NCI-H524 treated with DMSO at 0.1 percent for 48 hours (cell line): Measurements from ENCODE around the gene FARP2.
"Not testable (repeated sequence)": the region's sequence is repeated elsewhere in the genome, so short reads cannot be mapped to it uniquely, and the experiment has no call there.

Experiments used
- DNase-seq: peaks from one replicate; lab custom pipeline; 2025; lab: John Stamatoyannopoulos, UW

Gene FARP2

GRCh38 chr2:241501551-241501950, 145.5 kb downstream of the FARP2 start:
- no peak for DNase-seq

GRCh38 chr2:241502281-241502680, 146.2 kb downstream of the FARP2 start:
- no peak for DNase-seq

DNA sequence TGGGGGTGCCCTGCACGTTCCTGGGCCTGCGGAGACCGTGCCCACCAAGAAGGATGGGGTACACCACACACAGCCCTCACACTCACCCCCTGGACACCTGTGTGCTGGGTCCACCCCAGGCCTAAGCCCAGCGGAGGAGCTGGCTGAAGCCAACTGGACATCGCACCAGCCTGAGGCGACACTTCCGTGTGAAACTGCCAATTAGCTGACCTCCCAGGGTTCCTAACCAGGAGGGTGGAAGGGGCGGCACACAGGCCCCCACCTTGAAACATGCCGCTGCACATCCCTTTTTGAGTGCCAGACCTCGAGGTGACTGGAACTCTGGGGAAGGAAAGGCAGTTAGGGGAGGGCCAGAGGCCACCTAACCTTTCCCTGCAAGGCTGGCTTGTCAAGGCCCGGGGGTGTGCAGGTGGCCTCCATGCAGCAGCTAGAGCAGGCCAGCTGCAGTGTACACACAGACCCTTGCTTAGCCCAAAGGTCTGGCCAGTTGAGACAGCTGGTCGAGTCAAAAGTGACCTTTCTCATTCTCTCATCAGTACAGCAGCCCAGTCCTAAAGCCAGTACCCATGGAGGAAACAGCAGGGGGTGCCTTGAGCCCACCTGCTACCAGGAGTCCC, 147.8 kb downstream of the FARP2 start:
- DNase-seq = no peak

GRCh38 chr2:241505086-241505780, 149.1 kb downstream of the FARP2 start:
- DNase-seq = no peak

DNA sequence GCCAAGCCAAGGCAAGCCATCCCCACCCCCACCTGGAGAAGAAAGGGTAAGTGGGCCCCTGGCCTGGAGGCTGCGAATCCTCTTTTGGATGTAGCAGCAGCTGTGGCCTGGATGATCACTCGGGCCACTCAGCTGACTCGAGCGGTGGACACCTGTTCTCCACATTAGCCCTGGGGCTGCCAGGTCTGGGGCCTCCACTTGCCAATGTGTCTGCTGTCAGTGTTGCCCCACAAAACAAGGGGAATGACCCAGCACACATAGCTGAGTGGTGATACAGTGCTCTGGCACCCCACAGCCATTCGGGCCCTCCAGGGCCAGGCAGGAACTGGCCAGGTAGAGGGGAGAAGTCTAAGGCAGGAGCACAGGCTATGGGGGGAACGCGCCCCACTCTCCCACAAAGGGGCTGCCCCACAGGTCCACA, 149.7 kb downstream of the FARP2 start:
- DNase-seq = no peak

DNA sequence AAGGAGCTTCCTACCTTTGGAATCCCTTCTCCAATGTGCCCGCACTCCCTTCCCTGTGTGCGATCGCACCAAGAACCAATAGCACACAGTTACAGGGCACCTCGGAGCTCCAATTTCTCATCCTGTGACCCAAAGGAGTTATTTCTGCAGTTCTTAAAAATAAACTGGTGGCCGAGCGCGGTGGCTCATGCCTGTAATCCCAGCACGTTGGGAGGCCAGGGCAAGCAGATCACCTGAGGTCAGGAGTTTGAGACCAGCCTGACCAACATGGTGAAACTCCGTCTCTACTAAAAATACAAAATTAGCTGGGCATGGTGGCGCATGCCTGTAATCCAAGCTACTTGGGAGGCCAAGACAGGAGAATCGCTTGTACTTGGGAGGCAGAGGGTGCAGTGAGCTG, 150.2 kb downstream of the FARP2 start:
- DNase-seq = not testable (repeated sequence)

DNA sequence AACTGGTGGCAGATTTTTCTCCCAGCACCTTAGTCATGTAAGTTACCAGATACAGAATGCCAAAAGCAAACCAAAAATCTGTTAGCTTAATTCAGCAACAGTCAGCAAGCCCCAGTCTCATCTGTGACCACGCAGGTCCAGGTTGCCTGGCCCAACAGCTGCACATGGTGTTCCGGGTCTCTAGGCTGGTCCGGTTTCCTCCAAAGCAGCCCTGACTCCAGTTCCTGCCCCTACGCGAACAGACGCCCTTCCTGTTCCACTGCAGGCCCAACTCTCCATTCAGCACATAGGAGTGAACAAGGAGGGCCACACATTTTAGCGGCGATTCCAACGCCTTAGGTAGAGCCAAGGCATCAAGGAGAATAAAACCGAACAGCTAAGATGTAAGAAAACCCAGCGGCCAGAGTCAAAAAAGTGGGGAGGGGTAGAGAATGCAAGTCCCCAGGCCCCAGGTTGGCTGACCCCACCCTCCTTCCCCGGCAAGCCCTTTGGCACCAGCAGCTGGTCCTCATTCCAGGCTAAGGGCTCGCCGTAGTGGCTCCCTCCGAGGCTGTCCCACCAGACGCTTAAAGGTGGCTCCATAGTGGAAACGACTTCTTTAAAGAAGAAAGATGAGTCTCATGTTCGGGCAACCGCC, 150.8 kb downstream of the FARP2 start:
- DNase-seq = no peak

- no peak for DNase-seq
These were observed 151.6 kb downstream of the FARP2 start for GRCh38 chr2:241507430-241508239.

- peak; percentile 80 for DNase-seq
These were observed 152.4 kb downstream of the FARP2 start, which contains the start of gene STK25 for GRCh38 chr2:241508240-241509154. Gene STK25 (minus strand): TSS chr2:241508584. CDS start chr2:241508035, 549 bp downstream.

- no peak for DNase-seq
These were observed 153.2 kb downstream of the FARP2 start for GRCh38 chr2:241509155-241509784.

GRCh38 chr2:241511091-241511741, 155.1 kb downstream of the FARP2 start:
- DNase-seq = no peak

DNA sequence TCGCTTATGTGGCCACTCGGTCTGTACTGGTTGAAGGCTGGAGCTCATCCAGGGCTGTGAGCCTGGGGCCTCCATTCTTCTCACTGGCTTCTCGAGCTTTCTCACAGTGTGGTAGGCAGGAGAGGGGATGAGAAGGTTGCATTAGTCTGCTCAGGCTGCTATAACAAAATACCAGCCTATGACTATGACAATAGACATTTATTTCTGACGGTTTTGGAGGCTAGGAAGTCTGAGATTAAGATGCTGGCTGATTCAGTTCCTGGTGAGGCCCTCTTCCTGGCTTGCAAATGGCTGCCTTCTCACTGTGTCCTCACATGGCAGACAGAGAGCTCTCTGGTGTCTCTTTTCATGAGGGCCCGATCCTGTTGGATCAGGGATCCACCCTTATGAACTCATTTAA, 158.5 kb downstream of the FARP2 start:
- DNase-seq = no peak

DNA sequence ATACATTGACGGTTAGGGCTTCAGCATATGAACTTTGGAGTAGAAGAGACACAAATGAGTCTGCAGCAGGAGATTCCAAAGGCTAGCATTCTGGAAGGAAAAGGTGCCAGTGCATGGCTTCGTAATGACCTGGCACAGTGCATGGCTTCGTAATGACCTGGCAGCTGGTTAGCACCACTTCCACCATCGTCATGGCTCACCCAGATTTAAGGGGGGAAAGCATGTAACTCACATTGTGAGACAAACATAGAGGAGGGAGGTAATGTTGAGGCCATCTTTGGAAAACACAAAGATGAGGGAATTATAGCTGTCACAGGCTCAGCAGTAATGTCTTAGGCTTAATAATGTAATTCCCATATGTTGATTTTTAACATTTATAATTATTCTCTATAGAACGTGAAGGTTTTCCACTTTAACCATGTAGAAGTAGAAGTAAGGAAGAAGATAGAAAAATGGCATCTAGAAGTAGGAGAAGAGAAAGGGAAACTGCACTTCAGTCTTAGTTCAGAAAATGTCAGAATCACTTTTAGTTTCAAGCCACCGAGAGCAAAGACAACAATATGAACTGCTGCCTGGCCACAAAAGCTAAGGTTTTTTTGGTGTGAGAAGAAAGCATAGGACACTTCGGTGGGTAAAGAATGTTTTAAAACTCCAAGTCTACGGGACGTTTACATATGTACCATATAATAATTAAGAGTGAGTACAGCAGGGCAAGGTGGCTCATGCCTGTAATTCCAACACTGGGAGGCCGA, 159.1 kb downstream of the FARP2 start:
- DNase-seq = no peak

DNA sequence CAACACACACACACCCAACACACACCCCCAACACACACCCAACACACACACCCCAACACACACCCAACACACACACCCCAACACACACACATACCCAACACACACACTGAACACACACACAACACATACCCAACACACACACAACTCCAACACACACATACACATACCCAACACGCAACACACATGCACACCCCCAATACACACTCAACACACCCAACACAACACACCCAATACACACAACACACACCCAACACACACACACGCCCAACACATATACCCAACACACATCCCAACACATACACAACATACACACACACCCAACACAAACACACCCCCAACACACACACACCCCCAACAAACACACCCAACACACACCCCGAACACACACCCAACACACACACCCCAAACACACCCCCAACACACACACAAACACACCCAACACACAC, 160.5 kb downstream of the FARP2 start:
- no peak for DNase-seq

GRCh38 chr2:241517297-241517696, 161.2 kb downstream of the FARP2 start:
- DNase-seq = no peak

- no peak for DNase-seq
These were observed 163.6 kb downstream of the FARP2 start for GRCh38 chr2:241519669-241520068.

GRCh38 chr2:241522477-241522876, 166.4 kb downstream of the FARP2 start:
- DNase-seq = no peak

GRCh38 chr2:241525818-241526780, 170.0 kb downstream of the FARP2 start:
- not testable (repeated sequence) for DNase-seq
